A673 (cell line): ENCODE measurements around the gene CEACAM6.

Source experiments
- EZH2 ChIP-seq: fragments of 200-600 bp; sonication (generic); IDR thresholded peaks from 2 replicates; pipeline ENCODE4 v1.6.1; 2017; ENCODE audit warnings: borderline replicate concordance, low read depth, mild to moderate bottlenecking, mixed read lengths, antibody characterized with exemption, low read length; ENCODE audit not compliant: poor library complexity, severe bottlenecking
- TF ChIP-seq, protein P1 (sequence below): fragments of 300-800, 200-600 bp; sonication (generic); conservative IDR thresholded peaks from 2 replicates; pipeline ENCODE4 v1.5.1; 2017; ENCODE audit warnings: low read depth, mild to moderate bottlenecking, antibody characterized with exemption, low read length, moderate library complexity, mixed read lengths

DNA sequence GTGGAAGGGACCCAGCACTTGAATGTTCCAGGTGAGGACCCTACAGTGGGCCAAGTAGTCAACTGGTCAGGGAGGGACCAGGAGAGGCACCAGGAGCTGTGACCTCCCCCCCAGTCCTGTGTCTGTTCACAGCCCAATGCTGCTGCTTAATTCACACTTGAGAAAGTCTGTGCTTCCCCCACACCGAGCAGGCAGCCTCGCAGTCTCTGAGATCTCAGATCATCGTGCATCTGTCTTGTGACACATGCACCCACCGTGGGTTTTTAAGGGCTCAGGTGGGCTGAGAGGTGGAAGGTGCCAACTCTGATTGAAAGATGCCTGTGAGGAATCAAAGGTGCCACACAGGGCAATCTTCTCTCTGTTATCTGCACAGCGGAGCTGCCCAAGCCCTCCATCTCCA lies 40.7 kb upstream of the CEACAM6 start:
- TF ChIP-seq, protein P1, sequence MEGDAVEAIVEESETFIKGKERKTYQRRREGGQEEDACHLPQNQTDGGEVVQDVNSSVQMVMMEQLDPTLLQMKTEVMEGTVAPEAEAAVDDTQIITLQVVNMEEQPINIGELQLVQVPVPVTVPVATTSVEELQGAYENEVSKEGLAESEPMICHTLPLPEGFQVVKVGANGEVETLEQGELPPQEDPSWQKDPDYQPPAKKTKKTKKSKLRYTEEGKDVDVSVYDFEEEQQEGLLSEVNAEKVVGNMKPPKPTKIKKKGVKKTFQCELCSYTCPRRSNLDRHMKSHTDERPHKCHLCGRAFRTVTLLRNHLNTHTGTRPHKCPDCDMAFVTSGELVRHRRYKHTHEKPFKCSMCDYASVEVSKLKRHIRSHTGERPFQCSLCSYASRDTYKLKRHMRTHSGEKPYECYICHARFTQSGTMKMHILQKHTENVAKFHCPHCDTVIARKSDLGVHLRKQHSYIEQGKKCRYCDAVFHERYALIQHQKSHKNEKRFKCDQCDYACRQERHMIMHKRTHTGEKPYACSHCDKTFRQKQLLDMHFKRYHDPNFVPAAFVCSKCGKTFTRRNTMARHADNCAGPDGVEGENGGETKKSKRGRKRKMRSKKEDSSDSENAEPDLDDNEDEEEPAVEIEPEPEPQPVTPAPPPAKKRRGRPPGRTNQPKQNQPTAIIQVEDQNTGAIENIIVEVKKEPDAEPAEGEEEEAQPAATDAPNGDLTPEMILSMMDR, result no peak
- no peak for TF ChIP-seq EZH2
